Measurements from ENCODE around the gene DACH1. TPM values are rescaled to one million over a fixed set of nuclear protein-coding genes. Genes with fewer than 3 reads are reported as not detected.

Gene DACH1
- total RNA-seq, 2 experiments from 2014 or later = not detected

GRCh38 chr13:71603255-71603654 is 263.7 kb downstream of the DACH1 start:
- Mint-ChIP-seq H3K9me3 (no peaks in the 10 kb centered on the region), H3K27me3 (no peaks in the 10 kb centered on the region), H3K27ac (no peak overlapping the region), H3K36me3 (ENCODE audit: low read depth) (no peaks in the 10 kb centered on the region), H3K4me1 (no peaks in the 10 kb centered on the region), H3K4me3 (no peak overlapping the region)
- POLR2A ChIA-PET = no interaction called here
- CTCF ChIA-PET = no interaction called here
- DNase-seq = no peak

- ChIA-PET POLR2A (no interaction called here), CTCF (no interaction called here)
- no peak for DNase-seq
- no peak overlapping the region for H3K27ac Mint-ChIP-seq
- no peaks in the 10 kb centered on the region for H3K36me3 Mint-ChIP-seq (ENCODE audit: low read depth)
- no peak overlapping the region for H3K4me3 Mint-ChIP-seq
- no peaks in the 10 kb centered on the region for H3K27me3 Mint-ChIP-seq
- H3K4me1 Mint-ChIP-seq = no peaks in the 10 kb centered on the region
- H3K9me3 Mint-ChIP-seq = no peaks in the 10 kb centered on the region
Measured at GRCh38 chr13:71602344-71602743, 264.7 kb downstream of the DACH1 start.

GRCh38 chr13:71597150-71597549 is 269.9 kb downstream of the DACH1 start:
- Mint-ChIP-seq H3K4me1 (no peaks in the 10 kb centered on the region), H3K36me3 (ENCODE audit: low read depth) (no peaks in the 10 kb centered on the region), H3K27ac (no peak overlapping the region), H3K4me3 (no peak overlapping the region), H3K9me3 (no peaks in the 10 kb centered on the region), H3K27me3 (no peaks in the 10 kb centered on the region)
- no peak for DNase-seq
- ChIA-PET POLR2A (no interaction called here), CTCF (no interaction called here)

GRCh38 chr13:71596116-71596515 is 270.9 kb downstream of the DACH1 start:
- H3K4me3 Mint-ChIP-seq = no peak overlapping the region
- no peaks in the 10 kb centered on the region for H3K36me3 Mint-ChIP-seq (ENCODE audit: low read depth)
- no peaks in the 10 kb centered on the region for H3K27me3 Mint-ChIP-seq
- no peak overlapping the region for H3K27ac Mint-ChIP-seq
- H3K9me3 Mint-ChIP-seq = no peaks in the 10 kb centered on the region
- ChIA-PET POLR2A (no interaction called here), CTCF (no interaction called here)
- no peak for DNase-seq
- no peaks in the 10 kb centered on the region for H3K4me1 Mint-ChIP-seq

- no peak for DNase-seq
- no peaks in the 10 kb centered on the region for H3K4me1 Mint-ChIP-seq
- no peaks in the 10 kb centered on the region for H3K9me3 Mint-ChIP-seq
- H3K27ac Mint-ChIP-seq = no peak overlapping the region
- H3K27me3 Mint-ChIP-seq = no peaks in the 10 kb centered on the region
- POLR2A ChIA-PET = no interaction called here
- CTCF ChIA-PET = no interaction called here
- no peak overlapping the region for H3K4me3 Mint-ChIP-seq
- H3K36me3 Mint-ChIP-seq (ENCODE audit: low read depth) = no peaks in the 10 kb centered on the region
Measured at GRCh38 chr13:71593566-71593965, 273.4 kb downstream of the DACH1 start.

- DNase-seq = no peak
- Mint-ChIP-seq H3K27ac (no peak overlapping the region), H3K27me3 (no peaks in the 10 kb centered on the region), H3K9me3 (no peaks in the 10 kb centered on the region), H3K4me3 (no peak overlapping the region), H3K36me3 (ENCODE audit: low read depth) (no peaks in the 10 kb centered on the region), H3K4me1 (no peaks in the 10 kb centered on the region)
- ChIA-PET CTCF (no interaction called here), POLR2A (no interaction called here)
Measured at GRCh38 chr13:71591374-71591773, 275.6 kb downstream of the DACH1 start.

GRCh38 chr13:71590654-71591148 is 276.3 kb downstream of the DACH1 start:
- ChIA-PET CTCF (no interaction called here), POLR2A (no interaction called here)
- H3K4me1 Mint-ChIP-seq = no peaks in the 10 kb centered on the region
- H3K27ac Mint-ChIP-seq = no peak overlapping the region
- DNase-seq = no peak
- H3K9me3 Mint-ChIP-seq = no peaks in the 10 kb centered on the region
- no peaks in the 10 kb centered on the region for H3K36me3 Mint-ChIP-seq (ENCODE audit: low read depth)
- H3K4me3 Mint-ChIP-seq = no peak overlapping the region
- H3K27me3 Mint-ChIP-seq = no peaks in the 10 kb centered on the region

- Mint-ChIP-seq H3K27ac (no peak overlapping the region), H3K27me3 (no peaks in the 10 kb centered on the region), H3K36me3 (ENCODE audit: low read depth) (no peaks in the 10 kb centered on the region), H3K4me3 (no peak overlapping the region), H3K9me3 (no peaks in the 10 kb centered on the region), H3K4me1 (no peaks in the 10 kb centered on the region)
- CTCF ChIA-PET = no interaction called here
- POLR2A ChIA-PET = no interaction called here
- DNase-seq = no peak
Measured at GRCh38 chr13:71589032-71589431, 278.0 kb downstream of the DACH1 start.

- POLR2A ChIA-PET = no interaction called here
- CTCF ChIA-PET = no interaction called here
- Mint-ChIP-seq H3K36me3 (ENCODE audit: low read depth) (no peaks in the 10 kb centered on the region), H3K4me3 (no peak overlapping the region), H3K27me3 (no peaks in the 10 kb centered on the region), H3K27ac (no peak overlapping the region), H3K4me1 (no peaks in the 10 kb centered on the region), H3K9me3 (no peaks in the 10 kb centered on the region)
- DNase-seq = no peak
Measured at GRCh38 chr13:71587817-71588216, 279.2 kb downstream of the DACH1 start.

GRCh38 chr13:71587193-71587592 is 279.8 kb downstream of the DACH1 start:
- ChIA-PET POLR2A (no interaction called here), CTCF (no interaction called here)
- H3K27me3 Mint-ChIP-seq = no peaks in the 10 kb centered on the region
- H3K36me3 Mint-ChIP-seq (ENCODE audit: low read depth) = no peaks in the 10 kb centered on the region
- DNase-seq = no peak
- H3K27ac Mint-ChIP-seq = no peak overlapping the region
- no peak overlapping the region for H3K4me3 Mint-ChIP-seq
- H3K9me3 Mint-ChIP-seq = no peaks in the 10 kb centered on the region
- no peaks in the 10 kb centered on the region for H3K4me1 Mint-ChIP-seq

- DNase-seq = no peak
- POLR2A ChIA-PET = no interaction called here
- CTCF ChIA-PET = no interaction called here
- Mint-ChIP-seq H3K27ac (no peak overlapping the region), H3K36me3 (ENCODE audit: low read depth) (no peaks in the 10 kb centered on the region), H3K4me3 (no peak overlapping the region), H3K27me3 (no peaks in the 10 kb centered on the region), H3K4me1 (no peaks in the 10 kb centered on the region), H3K9me3 (no peaks in the 10 kb centered on the region)
Measured at GRCh38 chr13:71583581-71583980, 283.4 kb downstream of the DACH1 start.

- ChIA-PET CTCF (no interaction called here), POLR2A (no interaction called here)
- Mint-ChIP-seq H3K27me3 (no peaks in the 10 kb centered on the region), H3K4me3 (no peak overlapping the region), H3K4me1 (no peaks in the 10 kb centered on the region), H3K9me3 (no peaks in the 10 kb centered on the region), H3K27ac (no peak overlapping the region), H3K36me3 (ENCODE audit: low read depth) (no peaks in the 10 kb centered on the region)
- DNase-seq = no peak
Measured at GRCh38 chr13:71580614-71581013, 286.4 kb downstream of the DACH1 start.

- CTCF ChIA-PET = no interaction called here
- POLR2A ChIA-PET = no interaction called here
- Mint-ChIP-seq H3K9me3 (no peaks in the 10 kb centered on the region), H3K27ac (no peak overlapping the region), H3K36me3 (ENCODE audit: low read depth) (no peaks in the 10 kb centered on the region), H3K27me3 (no peaks in the 10 kb centered on the region), H3K4me3 (no peak overlapping the region), H3K4me1 (no peaks in the 10 kb centered on the region)
- no peak for DNase-seq
Measured at GRCh38 chr13:71578048-71578447, 289.0 kb downstream of the DACH1 start.

- H3K4me3 Mint-ChIP-seq = no peak overlapping the region
- no peaks in the 10 kb centered on the region for H3K27me3 Mint-ChIP-seq
- POLR2A ChIA-PET = no interaction called here
Measured at GRCh38 chr13:71577127-71577526, 289.9 kb downstream of the DACH1 start.

GRCh38 chr13:71576571-71576970 is 290.4 kb downstream of the DACH1 start:
- H3K4me3 Mint-ChIP-seq = no peak overlapping the region
- no peak overlapping the region for H3K27ac Mint-ChIP-seq
- H3K27me3 Mint-ChIP-seq = no peaks in the 10 kb centered on the region
- no peaks in the 10 kb centered on the region for H3K9me3 Mint-ChIP-seq
- DNase-seq = no peak
- no peaks in the 10 kb centered on the region for H3K36me3 Mint-ChIP-seq (ENCODE audit: low read depth)
- H3K4me1 Mint-ChIP-seq = no peaks in the 10 kb centered on the region
- ChIA-PET POLR2A (no interaction called here), CTCF (no interaction called here)

More at GRCh38 chr13:71577127-71577526, 289.9 kb downstream of the DACH1 start:
- H3K4me1 Mint-ChIP-seq = no peaks in the 10 kb centered on the region
- H3K36me3 Mint-ChIP-seq (ENCODE audit: low read depth) = no peaks in the 10 kb centered on the region
- no peaks in the 10 kb centered on the region for H3K9me3 Mint-ChIP-seq
- DNase-seq = no peak
- no peak overlapping the region for H3K27ac Mint-ChIP-seq
- CTCF ChIA-PET = no interaction called here
